T-helper 1 cell (primary cell): ENCODE measurements around the gene FBXO22.
"Not testable (repeated sequence)": the region's sequence is repeated elsewhere in the genome, so short reads cannot be mapped to it uniquely, and the experiment has no call there.

Source experiments
- DNase-seq, 5 donors: peaks; one replicate each; pipeline ENCODE4 v3.0.0-alpha.2; 2012 to 2020

Gene FBXO22

DNA sequence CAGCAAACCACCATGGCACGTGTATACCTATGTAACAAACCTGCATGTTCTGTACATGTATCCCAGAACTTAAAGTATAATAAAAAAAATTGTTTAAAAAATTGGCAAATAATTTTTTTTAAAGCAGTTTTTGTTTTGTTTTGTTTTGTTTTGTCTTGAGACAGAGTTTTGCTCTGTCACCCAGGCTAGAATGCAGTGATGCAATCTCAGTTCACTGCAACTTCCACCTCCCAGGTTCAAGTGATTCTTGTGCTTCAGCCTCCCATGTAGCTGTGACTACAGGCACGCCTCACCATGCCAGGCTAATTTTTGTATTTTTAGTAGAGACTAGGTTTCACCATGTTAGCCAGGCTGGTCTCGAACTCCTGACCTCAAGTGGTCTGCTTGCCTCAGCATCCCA is 81.0 kb downstream of the FBXO22 start:
- DNase-seq = not testable (repeated sequence)

DNA sequence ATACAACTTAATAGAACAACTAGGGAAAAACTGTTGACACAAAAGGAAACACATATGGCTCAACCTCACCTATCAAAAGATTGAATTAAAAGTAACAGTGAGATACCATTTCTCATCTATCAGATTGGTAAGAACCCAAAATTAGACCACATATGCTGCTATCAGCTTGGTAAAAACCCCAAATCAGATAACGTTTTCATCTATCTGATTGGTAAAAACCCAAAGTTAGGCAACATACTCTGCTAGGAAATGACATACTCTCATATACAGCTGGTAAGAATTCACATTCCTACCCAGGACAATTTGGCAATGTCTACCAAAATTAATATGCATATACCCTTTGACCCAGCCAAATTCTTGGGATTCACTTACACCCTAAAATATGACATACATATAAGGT is 82.3 kb downstream of the FBXO22 start:
- no peak for DNase-seq

DNA sequence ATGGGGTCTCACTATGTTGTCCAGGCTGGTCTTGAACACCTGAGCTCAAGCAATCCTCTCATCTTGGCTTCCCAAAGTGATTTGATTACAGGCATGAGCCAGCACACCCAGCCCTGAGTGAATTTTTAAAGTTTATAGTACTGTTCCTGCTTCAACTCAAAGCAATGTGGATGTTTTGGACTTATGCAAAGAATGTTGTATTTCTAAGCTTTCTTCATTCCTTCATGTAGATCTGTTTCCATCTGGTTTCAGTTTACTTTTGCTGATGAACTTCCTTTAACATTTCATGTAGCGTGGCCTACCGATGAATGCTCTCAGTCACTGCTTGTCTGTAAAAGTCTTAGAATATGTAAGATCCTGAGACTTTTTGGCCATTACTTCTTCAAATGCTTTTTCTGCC is 85.4 kb downstream of the FBXO22 start:
- DNase-seq = no peak

DNA sequence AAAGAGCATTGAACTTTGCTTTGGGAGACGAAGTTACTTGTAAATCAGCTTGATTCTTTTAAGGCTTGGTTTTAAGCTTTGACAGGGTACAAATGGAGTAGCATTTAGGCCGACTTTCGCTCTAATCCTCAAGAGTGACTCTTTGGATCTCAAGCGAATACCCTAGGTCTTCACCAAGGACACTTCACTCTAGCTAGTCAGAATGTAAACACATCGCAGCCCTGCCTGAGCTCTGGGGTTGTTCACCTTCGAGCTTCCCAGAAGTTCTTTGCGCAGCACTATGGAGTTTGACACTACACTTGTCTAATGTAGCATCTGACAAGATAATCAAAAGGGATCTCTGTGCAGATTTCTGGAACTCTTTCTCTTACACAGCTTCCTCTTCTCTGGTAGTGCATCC is 86.2 kb downstream of the FBXO22 start:
- no peak for DNase-seq
